Mucosa of rectum (tissue), 2 donors: ENCODE measurements around the gene CA12.
A peak's percentile ranks its signal among the peaks of the same experiment; 100 is the strongest.
"Not testable (repeated sequence)": the region's sequence is repeated elsewhere in the genome, so short reads cannot be mapped to it uniquely, and the experiment has no call there.

ENCODE experiments used
- H3K27ac ChIP-seq, 2 donors: one replicate each; pipeline ENCODE4 v1.7.0; 2013; ENCODE audit warnings: inconsistent platforms in 2 of 2, low read depth in 2 of 2, low read length in 2 of 2
- H3K27me3 ChIP-seq, 2 donors: one replicate each; pipeline ENCODE4 v1.7.0; 2013; ENCODE audit warnings: low read length in 2 of 2; ENCODE audit not compliant: control insufficient read depth in 2 of 2, insufficient read depth in 2 of 2
- H3K36me3 ChIP-seq, 2 donors: one replicate each; pipeline ENCODE4 v1.7.0; 2013; ENCODE audit warnings: low read length in 2 of 2; ENCODE audit not compliant: control insufficient read depth in 2 of 2, insufficient read depth in 2 of 2
- H3K4me1 ChIP-seq, 2 donors: one replicate each; pipeline ENCODE4 v1.7.0; 2013; ENCODE audit warnings: low read length in 2 of 2, mild to moderate bottlenecking in 1 of 2; ENCODE audit not compliant: control insufficient read depth in 2 of 2, insufficient read depth in 2 of 2
- H3K4me3 ChIP-seq, 2 donors: one replicate each; pipeline ENCODE4 v1.7.0; 2013; ENCODE audit warnings: low read length in 2 of 2
- H3K9ac ChIP-seq, 2 donors: one replicate each; pipeline ENCODE4 v1.7.0; 2013; ENCODE audit warnings: low read length in 2 of 2, low read depth in 1 of 2, mild to moderate bottlenecking in 1 of 2
- H3K9me3 ChIP-seq, 2 donors: one replicate each; pipeline ENCODE4 v1.7.0; 2013; ENCODE audit warnings: low read length in 2 of 2; ENCODE audit not compliant: control insufficient read depth in 2 of 2
- donor health status: healthy.
- donor health status: Normal muscosa, but diverticular disease.

CA12 gene

GRCh38 chr15:63349621-63350020 is 32.0 kb downstream of the CA12 start:
- Histone ChIP-seq H3K4me1 (peaks cover 21 to 64% of the 10 kb centered on the region in 2 donors), H3K27me3 (no peaks in the 10 kb centered on the region), H3K27ac (peak overlapping the region; percentile 93 to 95), H3K9me3 (no peaks in the 10 kb centered on the region), H3K4me3 (no peak overlapping the region), H3K36me3 (peaks cover 16 to 17% of the 10 kb centered on the region in 2 donors), H3K9ac (peak overlapping the region in 1 of 2 donors; percentile 15)

GRCh38 chr15:63349156-63349555 is 32.5 kb downstream of the CA12 start:
- no peaks in the 10 kb centered on the region for H3K27me3 ChIP-seq
- H3K4me3 ChIP-seq: no peak overlapping the region
- no peak overlapping the region for H3K9ac ChIP-seq
- H3K9me3 ChIP-seq: no peaks in the 10 kb centered on the region
- peaks cover 18% of the 10 kb centered on the region in 2 donors for H3K36me3 ChIP-seq
- peak overlapping the region; percentile 34 to 73 for H3K27ac ChIP-seq
- H3K4me1 ChIP-seq: peaks cover 17 to 59% of the 10 kb centered on the region in 2 donors

GRCh38 chr15:63348392-63348791 is 33.3 kb downstream of the CA12 start:
- Histone ChIP-seq H3K27me3 (no peaks in the 10 kb centered on the region), H3K9me3 (no peaks in the 10 kb centered on the region), H3K9ac (peak overlapping the region in 1 of 2 donors; percentile 52), H3K4me1 (peaks cover 17 to 52% of the 10 kb centered on the region in 2 donors), H3K27ac (peak overlapping the region; percentile 34 to 73), H3K36me3 (peaks cover 18% of the 10 kb centered on the region in 2 donors), H3K4me3 (no peak overlapping the region)

- Histone ChIP-seq H3K36me3 (peaks cover 18 to 22% of the 10 kb centered on the region in 2 donors), H3K4me3 (no peak overlapping the region), H3K4me1 (peaks cover 14 to 40% of the 10 kb centered on the region in 2 donors), H3K9ac (no peak overlapping the region), H3K27ac (no peak overlapping the region), H3K9me3 (no peaks in the 10 kb centered on the region), H3K27me3 (no peaks in the 10 kb centered on the region)
These were observed 34.4 kb downstream of the CA12 start for GRCh38 chr15:63347074-63347857.

GRCh38 chr15:63345391-63345752 is 36.3 kb downstream of the CA12 start:
- H3K4me1 ChIP-seq: peaks cover 6 to 21% of the 10 kb centered on the region in 2 donors
- H3K27ac ChIP-seq: no peak overlapping the region
- peaks cover 0 to 2% of the 10 kb centered on the region in 2 donors for H3K27me3 ChIP-seq
- H3K36me3 ChIP-seq: peaks cover 30 to 41% of the 10 kb centered on the region in 2 donors
- no peaks in the 10 kb centered on the region for H3K9me3 ChIP-seq
- no peak overlapping the region for H3K4me3 ChIP-seq
- H3K9ac ChIP-seq: no peak overlapping the region

GRCh38 chr15:63344731-63345390 is 36.8 kb downstream of the CA12 start:
- H3K9me3 ChIP-seq: no peaks in the 10 kb centered on the region
- H3K4me1 ChIP-seq: peaks cover 4 to 16% of the 10 kb centered on the region in 2 donors
- peaks cover 35 to 46% of the 10 kb centered on the region in 2 donors for H3K36me3 ChIP-seq
- peaks cover 0 to 2% of the 10 kb centered on the region in 2 donors for H3K27me3 ChIP-seq
- no peak overlapping the region for H3K4me3 ChIP-seq
- no peak overlapping the region for H3K27ac ChIP-seq
- H3K9ac ChIP-seq: no peak overlapping the region

- not testable (repeated sequence) for H3K9ac ChIP-seq, H3K27ac ChIP-seq, H3K27me3 ChIP-seq, H3K4me1 ChIP-seq, H3K4me3 ChIP-seq, H3K9me3 ChIP-seq
- peaks cover 51 to 63% of the 10 kb centered on the region in 2 donors for H3K36me3 ChIP-seq
These were observed 38.6 kb downstream of the CA12 start for GRCh38 chr15:63342996-63343562.

- no peak overlapping the region for H3K27ac ChIP-seq
- H3K4me3 ChIP-seq: no peak overlapping the region
- peaks cover 0 to 2% of the 10 kb centered on the region in 2 donors for H3K27me3 ChIP-seq
- H3K9me3 ChIP-seq: no peaks in the 10 kb centered on the region
- H3K4me1 ChIP-seq: no peaks in the 10 kb centered on the region
- no peak overlapping the region for H3K9ac ChIP-seq
- H3K36me3 ChIP-seq: peaks cover 57 to 71% of the 10 kb centered on the region in 2 donors
These were observed 39.7 kb downstream of the CA12 start for GRCh38 chr15:63341898-63342297.

GRCh38 chr15:63340878-63341277 is 40.8 kb downstream of the CA12 start:
- Histone ChIP-seq H3K9ac (no peak overlapping the region), H3K36me3 (peaks cover 60 to 76% of the 10 kb centered on the region in 2 donors), H3K4me3 (no peak overlapping the region), H3K4me1 (no peaks in the 10 kb centered on the region), H3K27me3 (peaks cover 0 to 2% of the 10 kb centered on the region in 2 donors), H3K27ac (no peak overlapping the region), H3K9me3 (no peaks in the 10 kb centered on the region)

GRCh38 chr15:63340353-63340752 is 41.3 kb downstream of the CA12 start:
- Histone ChIP-seq H3K36me3 (peaks cover 58 to 72% of the 10 kb centered on the region in 2 donors), H3K4me1 (no peaks in the 10 kb centered on the region), H3K4me3 (no peak overlapping the region), H3K27ac (no peak overlapping the region), H3K27me3 (peaks cover 0 to 2% of the 10 kb centered on the region in 2 donors), H3K9me3 (no peaks in the 10 kb centered on the region), H3K9ac (no peak overlapping the region)
